Measurements from ENCODE around the gene AHR.
"Not testable (repeated sequence)": the region's sequence is repeated elsewhere in the genome, so short reads cannot be mapped to it uniquely, and the experiment has no call there.

Gene AHR

GRCh38 chr7:17336168-17336567 is 37.7 kb downstream of the AHR start:
- no peak for TF ChIP-seq CTCF (IDR thresholded peaks at IDR 0.05; ENCODE audit: low read depth, low read length)
- no peaks in the 10 kb centered on the region for H3K9me3 ChIP-seq
- H3K4me3 ChIP-seq (ENCODE audit: low read depth, low read length): no peak overlapping the region
- no peaks in the 10 kb centered on the region for H3K36me3 ChIP-seq
- no peaks in the 10 kb centered on the region for H3K27me3 ChIP-seq
- no peak for DNase-seq
- no peaks in the 10 kb centered on the region for H3K4me1 ChIP-seq

GRCh38 chr7:17339139-17339538 is 40.7 kb downstream of the AHR start:
- no peak for DNase-seq
- TF ChIP-seq CTCF (IDR thresholded peaks at IDR 0.05; ENCODE audit: low read depth, low read length): no peak

GRCh38 chr7:17339952-17340351 is 41.5 kb downstream of the AHR start:
- Histone ChIP-seq H3K36me3 (no peaks in the 10 kb centered on the region), H3K27me3 (no peaks in the 10 kb centered on the region), H3K9me3 (no peaks in the 10 kb centered on the region), H3K4me3 (ENCODE audit: low read depth, low read length) (no peak overlapping the region), H3K4me1 (no peaks in the 10 kb centered on the region)
- DNase-seq: no peak
- TF ChIP-seq CTCF (IDR thresholded peaks at IDR 0.05; ENCODE audit: low read depth, low read length): no peak

More at GRCh38 chr7:17339139-17339538, 40.7 kb downstream of the AHR start:
- H3K4me3 ChIP-seq (ENCODE audit: low read depth, low read length): no peak overlapping the region
- no peaks in the 10 kb centered on the region for H3K4me1 ChIP-seq
- no peaks in the 10 kb centered on the region for H3K27me3 ChIP-seq
- H3K36me3 ChIP-seq: no peaks in the 10 kb centered on the region
- no peaks in the 10 kb centered on the region for H3K9me3 ChIP-seq

- H3K27me3 ChIP-seq: no peaks in the 10 kb centered on the region
- no peak for DNase-seq
- no peak for TF ChIP-seq CTCF (IDR thresholded peaks at IDR 0.05; ENCODE audit: low read depth, low read length)
- H3K9me3 ChIP-seq: no peaks in the 10 kb centered on the region
- no peaks in the 10 kb centered on the region for H3K36me3 ChIP-seq
- no peak overlapping the region for H3K4me3 ChIP-seq (ENCODE audit: low read depth, low read length)
- no peaks in the 10 kb centered on the region for H3K4me1 ChIP-seq
Observed at GRCh38 chr7:17340655-17341054, 42.2 kb downstream of the AHR start.

GRCh38 chr7:17342756-17343155 is 44.3 kb downstream of the AHR start:
- H3K36me3 ChIP-seq: no peaks in the 10 kb centered on the region
- H3K4me3 ChIP-seq (ENCODE audit: low read depth, low read length): no peak overlapping the region
- H3K27me3 ChIP-seq: no peaks in the 10 kb centered on the region
- no peaks in the 10 kb centered on the region for H3K4me1 ChIP-seq
- no peak for TF ChIP-seq CTCF (IDR thresholded peaks at IDR 0.05; ENCODE audit: low read depth, low read length)
- no peak for DNase-seq
- no peaks in the 10 kb centered on the region for H3K9me3 ChIP-seq

- Histone ChIP-seq H3K9me3 (no peaks in the 10 kb centered on the region), H3K4me1 (no peaks in the 10 kb centered on the region), H3K4me3 (ENCODE audit: low read depth, low read length) (no peak overlapping the region), H3K36me3 (no peaks in the 10 kb centered on the region), H3K27me3 (no peaks in the 10 kb centered on the region)
- no peak for DNase-seq
- TF ChIP-seq CTCF (IDR thresholded peaks at IDR 0.05; ENCODE audit: low read depth, low read length): no peak
Observed at GRCh38 chr7:17347401-17347800, 48.9 kb downstream of the AHR start.

- H3K36me3 ChIP-seq; DNase-seq; H3K27me3 ChIP-seq; H3K4me1 ChIP-seq; H3K4me3 ChIP-seq (ENCODE audit: low read depth, low read length); H3K9me3 ChIP-seq: not testable (repeated sequence)
Observed at GRCh38 chr7:17348932-17349331, 50.5 kb downstream of the AHR start.

GRCh38 chr7:17350321-17350720 is 51.9 kb downstream of the AHR start:
- not testable (repeated sequence) for H3K36me3 ChIP-seq; H3K27me3 ChIP-seq; H3K4me1 ChIP-seq; H3K9me3 ChIP-seq; H3K4me3 ChIP-seq (ENCODE audit: low read depth, low read length); DNase-seq

GRCh38 chr7:17353650-17354419 is 55.4 kb downstream of the AHR start:
- DNase-seq: not testable (repeated sequence)

More at GRCh38 chr7:17353650-17354419, 55.4 kb downstream of the AHR start:
- not testable (repeated sequence) for H3K27me3 ChIP-seq; H3K9me3 ChIP-seq; H3K4me1 ChIP-seq; H3K4me3 ChIP-seq (ENCODE audit: low read depth, low read length); H3K36me3 ChIP-seq

Data from BE2C (cell line).